HepG2 (cell line): Measurements from ENCODE around the gene CCNF. TPM values are rescaled to one million over a fixed set of nuclear protein-coding genes. Genes with fewer than 3 reads are reported as not detected.
A peak's percentile ranks its signal among the peaks of the same experiment; 100 is the strongest.

Experiments used
- BCLAF1 ChIP-seq: fragments of 450-650 bp; IDR thresholded peaks from 2 replicates; pipeline ENCODE4 v1.6.1; 2017; ENCODE audit warnings: mild to moderate bottlenecking
- DZIP1 ChIP-seq: sonication (generic); formaldehyde crosslinking; IDR thresholded peaks from 2 replicates; pipeline ENCODE4 v1.5.0; 2020; ENCODE audit warnings: mild to moderate bottlenecking, missing genetic modification reagents
- GABPB1 ChIP-seq: IDR thresholded peaks from 2 replicates; pipeline ENCODE4 v1.6.1; 2016; ENCODE audit warnings: mild to moderate bottlenecking, missing genetic modification reagents, moderate library complexity, missing compliant biosample characterization
- HES4 ChIP-seq: sonication (generic); formaldehyde crosslinking; IDR thresholded peaks from 2 replicates; pipeline ENCODE4 v1.9.0; 2021; ENCODE audit warnings: mild to moderate bottlenecking, missing genetic modification reagents, borderline replicate concordance
- MXD3 ChIP-seq: IDR thresholded peaks from 2 replicates; pipeline ENCODE4 v1.6.1; 2016; ENCODE audit warnings: mild to moderate bottlenecking, missing biosample characterization, missing genetic modification reagents
- MXI1 ChIP-seq: IDR thresholded peaks from 3 replicates; pipeline ENCODE4 v1.6.1; 2012; ENCODE audit warnings: low read depth, low read length, inconsistent platforms, borderline replicate concordance
- SAP130 ChIP-seq: IDR thresholded peaks from 2 replicates; pipeline ENCODE4 v1.6.1; 2016; ENCODE audit warnings: low read depth
- TGIF2 ChIP-seq: IDR thresholded peaks from 2 replicates; pipeline ENCODE4 v1.6.1; 2016; ENCODE audit warnings: control low read depth, missing compliant biosample characterization
- ZC3H13 ChIP-seq: sonication (generic); formaldehyde crosslinking; IDR thresholded peaks from 2 replicates; pipeline ENCODE4 v1.8.1; 2023; ENCODE audit warnings: mild to moderate bottlenecking, missing genetic modification reagents, moderate library complexity
- ZFP91 ChIP-seq: sonication (generic); formaldehyde crosslinking; IDR thresholded peaks from 2 replicates; pipeline ENCODE4 v1.9.0; 2022; ENCODE audit warnings: missing genetic modification reagents, mild to moderate bottlenecking, borderline replicate concordance
- ZNF639 ChIP-seq: conservative IDR thresholded peaks from 2 replicates; pipeline ENCODE4 v1.6.1; 2018; ENCODE audit warnings: missing genetic modification reagents
- polyA plus RNA-seq, 8 experiments: library from polyadenylated mRNA; depleted of rRNA in 3 of 8; stranded (reverse) in 7 of 8; unstranded in 1 of 8; fragments of >200 nt; fragmentation: Illumina TruSeq in 4 of 8; extraction: Trizol in 4 of 8; gene quantifications; 2 replicates each; pipeline versions ENCODE4 v1.2.1 to v1.2.3, GENCODE V29; 2011 to 2016; ENCODE audit warnings: low read depth in 4 of 8, missing spikeins in 1 of 8, mixed read lengths in 1 of 8; ENCODE audit not compliant: insufficient read depth in 1 of 8
- total RNA-seq, 5 experiments: library from RNA; depleted of rRNA; stranded (reverse); fragments of >200 nt; fragmentation: Illumina TruSeq; extraction: Trizol; gene quantifications; 2 replicates each; pipeline ENCODE4 v1.2.3, GENCODE V29; 2016; ENCODE audit warnings: low read depth in 1 of 5
- TF ChIP-seq, protein P1 (sequence below): sonication (generic); formaldehyde crosslinking; IDR thresholded peaks from 2 replicates; pipeline ENCODE4 v1.5.1; 2020; ENCODE audit warnings: missing genetic modification reagents, mild to moderate bottlenecking, borderline replicate concordance
- TF ChIP-seq, protein P2 (sequence below): sonication (generic); formaldehyde crosslinking; conservative IDR thresholded peaks from 2 replicates; pipeline ENCODE4 v1.8.0; 2022; ENCODE audit warnings: mild to moderate bottlenecking, moderate library complexity, missing genetic modification reagents
- TF ChIP-seq, protein P3 (sequence below): IDR thresholded peaks from 2 replicates; pipeline ENCODE4 v1.6.1; 2012; ENCODE audit warnings: inconsistent platforms

Gene CCNF
- total and polyA plus RNA-seq, 2 of the 13 experiments (the other 11 are each of a cell fraction or from before 2014, with no cell fraction given), result 6.4 to 22.8 TPM

- TF ChIP-seq MXD3 (CRISPR knock-in tag) (peak; percentile 77; the same call in 1 of the 2 replicates), TGIF2 (peak; percentile 88), SAP130 (peak; percentile 99), GABPB1 (CRISPR knock-in tag) (peak; percentile 91), BCLAF1 (no peak), ZFP91 (peak; percentile 20; the same call in 1 of the 2 replicates), HES4 (CRISPR knock-in tag) (0 out of 2 replicates have a peak, but pooled peaks have one; percentile 37), ZNF639 (CRISPR knock-in tag) (peak; percentile 66; the same call in 1 of the 2 replicates), ZC3H13 (CRISPR knock-in tag) (peak; percentile 32; the same call in 1 of the 2 replicates), MXI1 (peak; percentile 98), DZIP1 (CRISPR knock-in tag) (0 out of 2 replicates have a peak, but pooled peaks have one; percentile 12)
- TF ChIP-seq, protein P1, sequence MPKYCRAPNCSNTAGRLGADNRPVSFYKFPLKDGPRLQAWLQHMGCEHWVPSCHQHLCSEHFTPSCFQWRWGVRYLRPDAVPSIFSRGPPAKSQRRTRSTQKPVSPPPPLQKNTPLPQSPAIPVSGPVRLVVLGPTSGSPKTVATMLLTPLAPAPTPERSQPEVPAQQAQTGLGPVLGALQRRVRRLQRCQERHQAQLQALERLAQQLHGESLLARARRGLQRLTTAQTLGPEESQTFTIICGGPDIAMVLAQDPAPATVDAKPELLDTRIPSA (CRISPR knock-in tag), result no peak
- TF ChIP-seq, protein P2, sequence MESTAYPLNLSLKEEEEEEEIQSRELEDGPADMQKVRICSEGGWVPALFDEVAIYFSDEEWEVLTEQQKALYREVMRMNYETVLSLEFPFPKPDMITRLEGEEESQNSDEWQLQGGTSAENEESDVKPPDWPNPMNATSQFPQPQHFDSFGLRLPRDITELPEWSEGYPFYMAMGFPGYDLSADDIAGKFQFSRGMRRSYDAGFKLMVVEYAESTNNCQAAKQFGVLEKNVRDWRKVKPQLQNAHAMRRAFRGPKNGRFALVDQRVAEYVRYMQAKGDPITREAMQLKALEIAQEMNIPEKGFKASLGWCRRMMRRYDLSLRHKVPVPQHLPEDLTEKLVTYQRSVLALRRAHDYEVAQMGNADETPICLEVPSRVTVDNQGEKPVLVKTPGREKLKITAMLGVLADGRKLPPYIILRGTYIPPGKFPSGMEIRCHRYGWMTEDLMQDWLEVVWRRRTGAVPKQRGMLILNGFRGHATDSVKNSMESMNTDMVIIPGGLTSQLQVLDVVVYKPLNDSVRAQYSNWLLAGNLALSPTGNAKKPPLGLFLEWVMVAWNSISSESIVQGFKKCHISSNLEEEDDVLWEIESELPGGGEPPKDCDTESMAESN (CRISPR knock-in tag), result peak; percentile 56; the same call in 1 of the 2 replicates
- TF ChIP-seq, protein P3, sequence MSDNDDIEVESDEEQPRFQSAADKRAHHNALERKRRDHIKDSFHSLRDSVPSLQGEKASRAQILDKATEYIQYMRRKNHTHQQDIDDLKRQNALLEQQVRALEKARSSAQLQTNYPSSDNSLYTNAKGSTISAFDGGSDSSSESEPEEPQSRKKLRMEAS, result peak; percentile 94
Observed at GRCh38 chr16:2459647-2460390, 30.6 kb downstream of the CCNF start, which contains the start of gene TEDC2 (continued).
